IgD-negative memory B cell (primary cell): ENCODE measurements around the gene HIRA. TPM values are rescaled to one million over a fixed set of nuclear protein-coding genes. Genes with fewer than 3 reads are reported as not detected.

Experiments used
- H3K27ac Mint-ChIP-seq, 3 donors: one replicate each; pipeline ENCODE4 v1.8.0; 2020 to 2022; ENCODE audit warnings: mild to moderate bottlenecking in 3 of 3, mixed read lengths in 3 of 3, moderate library complexity in 1 of 3
- H3K27me3 Mint-ChIP-seq: one replicate; pipeline ENCODE4 v1.8.0; 2021; ENCODE audit warnings: mixed read lengths
- H3K36me3 Mint-ChIP-seq: one replicate; pipeline ENCODE4 v1.8.0; 2020; ENCODE audit warnings: mild to moderate bottlenecking, mixed read lengths
- H3K4me1 Mint-ChIP-seq, 3 donors: one replicate each; pipeline ENCODE4 v1.8.0; 2020 to 2022; ENCODE audit warnings: mixed read lengths in 3 of 3, mild to moderate bottlenecking in 1 of 3
- H3K4me3 Mint-ChIP-seq, 4 donors: one replicate each; pipeline ENCODE4 v1.8.0; 2020 to 2022; ENCODE audit warnings: mild to moderate bottlenecking in 4 of 4, mixed read lengths in 4 of 4, moderate library complexity in 3 of 4
- H3K9me3 Mint-ChIP-seq, 3 donors: one replicate each; pipeline ENCODE4 v1.8.0; 2020 to 2021; ENCODE audit warnings: mixed read lengths in 3 of 3, mild to moderate bottlenecking in 1 of 3
- polyA plus RNA-seq: library from polyadenylated mRNA; unstranded; fragments of 300-500 nt; fragmentation: Illumina TruSeq; gene quantifications from one replicate; pipeline ENCODE4 v1.2.3, GENCODE V29; 2021

Gene HIRA
- polyA plus RNA-seq = 6.3 TPM

GRCh38 chr22:19431649-19432132 is at the start of gene HIRA:
HIRA (minus strand) TSS chr22:19431733; CDS start chr22:19431476, 257 bp downstream.
- no peaks in the 10 kb centered on the region for H3K9me3 Mint-ChIP-seq
- peaks cover 2% of the 10 kb centered on the region for H3K36me3 Mint-ChIP-seq

DNA sequence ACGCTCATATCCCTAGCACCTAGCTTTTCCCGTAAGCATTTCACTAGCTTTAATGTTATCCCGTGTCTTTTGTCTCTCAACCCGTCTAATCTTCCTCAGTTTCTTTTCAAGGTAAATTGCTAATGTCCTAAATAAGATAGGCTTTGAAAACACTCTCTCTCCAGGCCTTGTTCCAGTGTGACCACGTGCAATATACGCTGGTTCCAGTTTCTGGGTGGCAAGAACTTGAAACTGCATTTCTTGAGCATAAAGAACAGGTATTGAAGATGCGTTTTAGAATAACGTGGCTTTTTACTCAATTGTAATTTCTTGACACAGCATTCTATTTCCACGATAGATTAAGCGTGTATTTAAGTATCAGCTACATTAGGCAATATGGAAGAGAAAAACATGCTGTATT is 49.3 kb upstream of the HIRA start:
- no peaks in the 10 kb centered on the region for H3K27me3 Mint-ChIP-seq
- H3K9me3 Mint-ChIP-seq = no peaks in the 10 kb centered on the region
- peak overlapping the region in 1 of 3 donors; percentile 99 for H3K27ac Mint-ChIP-seq
- no peaks in the 10 kb centered on the region for H3K36me3 Mint-ChIP-seq
- H3K4me1 Mint-ChIP-seq = peaks cover 21 to 28% (median 22%) of the 10 kb centered on the region in 3 donors
- peak overlapping the region in 2 of 4 donors; percentile 9 to 95 for H3K4me3 Mint-ChIP-seq

More at GRCh38 chr22:19431649-19432132, at the start of gene HIRA:
- peak within 1 kb of the TSS; percentile 94 to 100 (median 96) for H3K4me3 Mint-ChIP-seq
- no peaks in the 10 kb centered on the region for H3K27me3 Mint-ChIP-seq
- H3K4me1 Mint-ChIP-seq = peaks cover 47 to 52% (median 48%) of the 10 kb centered on the region in 3 donors
- H3K27ac Mint-ChIP-seq = peak within 1 kb of the TSS; percentile 88 to 100 (median 98)

GRCh38 chr22:19480173-19480568 is 48.6 kb upstream of the HIRA start:
- H3K9me3 Mint-ChIP-seq = no peaks in the 10 kb centered on the region
- H3K36me3 Mint-ChIP-seq = no peaks in the 10 kb centered on the region
- H3K4me3 Mint-ChIP-seq = peak overlapping the region; percentile 90 to 99 (median 96)
- H3K4me1 Mint-ChIP-seq = peaks cover 21 to 31% (median 22%) of the 10 kb centered on the region in 3 donors
- no peaks in the 10 kb centered on the region for H3K27me3 Mint-ChIP-seq
- H3K27ac Mint-ChIP-seq = peak overlapping the region in 1 of 3 donors; percentile 99

DNA sequence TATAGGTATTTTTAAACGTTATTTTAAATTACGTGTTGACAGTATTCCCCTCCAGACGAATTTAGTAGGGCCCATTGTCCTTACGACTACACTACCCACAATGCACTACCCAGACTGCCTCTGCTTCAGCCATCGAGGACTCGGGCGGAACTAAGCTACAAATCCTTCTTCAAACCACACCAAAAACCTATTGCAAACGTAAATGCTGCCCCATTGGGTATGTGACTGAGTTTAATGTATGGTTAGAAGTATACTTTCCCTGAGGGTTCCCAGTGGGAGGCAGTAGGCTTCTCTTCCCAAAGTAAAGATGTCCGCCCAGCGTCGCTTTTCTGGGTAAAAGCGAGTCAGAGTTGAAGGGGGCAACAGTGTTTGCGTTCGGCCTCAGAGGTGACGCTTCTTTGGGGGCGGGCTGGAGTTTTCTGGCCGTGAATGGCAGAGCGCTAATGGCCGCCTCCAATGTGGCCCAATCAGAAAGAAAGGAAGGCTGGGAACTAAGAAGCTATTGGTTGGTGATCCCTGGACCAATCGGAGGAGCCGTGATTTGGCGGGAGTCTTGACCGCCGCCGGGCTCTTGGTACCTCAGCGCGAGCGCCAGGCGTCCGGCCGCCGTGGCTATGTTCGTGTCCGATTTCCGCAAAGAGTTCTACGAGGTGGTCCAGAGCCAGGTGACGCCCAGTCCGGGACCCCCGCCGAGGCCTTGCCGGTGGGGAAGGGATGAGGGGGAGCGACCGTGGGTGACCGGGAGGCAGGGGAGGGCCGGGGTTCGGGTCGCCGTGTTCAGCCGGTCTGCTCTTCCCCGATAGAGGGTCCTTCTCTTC is 48.0 kb upstream of the HIRA start, which contains the start of gene CDC45:
CDC45 (plus strand) TSS at position 566 of the 818 bp plus-strand sequence; CDS start at position 615, 49 bp downstream.
- H3K36me3 Mint-ChIP-seq = no peaks in the 10 kb centered on the region
- peak within 1 kb of the TSS; percentile 99 to 100 (median 100) for H3K27ac Mint-ChIP-seq
- peak within 1 kb of the TSS; percentile 90 to 99 (median 96) for H3K4me3 Mint-ChIP-seq
- H3K27me3 Mint-ChIP-seq = no peaks in the 10 kb centered on the region
- H3K9me3 Mint-ChIP-seq = no peaks in the 10 kb centered on the region
- peaks cover 21 to 31% (median 22%) of the 10 kb centered on the region in 3 donors for H3K4me1 Mint-ChIP-seq

DNA sequence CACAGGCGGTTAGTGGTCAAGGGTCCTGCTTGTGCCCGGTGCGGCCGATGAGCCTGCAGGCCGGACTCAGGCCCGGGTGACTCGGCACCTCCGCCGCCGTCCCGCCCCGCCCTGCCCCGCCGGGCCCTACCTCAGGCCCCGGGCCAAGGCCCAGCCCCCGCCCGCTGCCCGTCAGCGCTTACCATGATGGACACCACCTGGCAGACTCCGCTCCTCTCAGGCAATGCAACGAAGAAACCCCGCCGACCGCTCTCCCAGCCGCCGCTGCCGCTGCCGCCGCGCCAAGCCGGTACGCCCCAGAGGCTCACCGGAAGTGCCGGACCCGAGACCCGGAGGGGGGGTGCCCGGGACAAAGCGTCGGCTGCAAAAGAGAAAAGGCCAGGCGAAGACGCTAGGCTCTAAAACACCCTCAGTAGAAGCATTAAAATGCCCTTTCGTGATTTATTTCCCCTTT is 47.4 kb upstream of the HIRA start, which contains the start of gene UFD1:
UFD1 (minus strand) TSS at position 293 of the 454 bp plus-strand sequence; CDS start at position 185, 108 bp downstream.
- H3K9me3 Mint-ChIP-seq = no peaks in the 10 kb centered on the region
- no peaks in the 10 kb centered on the region for H3K27me3 Mint-ChIP-seq
- peak within 1 kb of the TSS; percentile 99 to 100 (median 100) for H3K27ac Mint-ChIP-seq
- H3K36me3 Mint-ChIP-seq = no peaks in the 10 kb centered on the region
- peak within 1 kb of the TSS; percentile 90 to 99 (median 96) for H3K4me3 Mint-ChIP-seq
- peaks cover 21 to 31% (median 22%) of the 10 kb centered on the region in 3 donors for H3K4me1 Mint-ChIP-seq

DNA sequence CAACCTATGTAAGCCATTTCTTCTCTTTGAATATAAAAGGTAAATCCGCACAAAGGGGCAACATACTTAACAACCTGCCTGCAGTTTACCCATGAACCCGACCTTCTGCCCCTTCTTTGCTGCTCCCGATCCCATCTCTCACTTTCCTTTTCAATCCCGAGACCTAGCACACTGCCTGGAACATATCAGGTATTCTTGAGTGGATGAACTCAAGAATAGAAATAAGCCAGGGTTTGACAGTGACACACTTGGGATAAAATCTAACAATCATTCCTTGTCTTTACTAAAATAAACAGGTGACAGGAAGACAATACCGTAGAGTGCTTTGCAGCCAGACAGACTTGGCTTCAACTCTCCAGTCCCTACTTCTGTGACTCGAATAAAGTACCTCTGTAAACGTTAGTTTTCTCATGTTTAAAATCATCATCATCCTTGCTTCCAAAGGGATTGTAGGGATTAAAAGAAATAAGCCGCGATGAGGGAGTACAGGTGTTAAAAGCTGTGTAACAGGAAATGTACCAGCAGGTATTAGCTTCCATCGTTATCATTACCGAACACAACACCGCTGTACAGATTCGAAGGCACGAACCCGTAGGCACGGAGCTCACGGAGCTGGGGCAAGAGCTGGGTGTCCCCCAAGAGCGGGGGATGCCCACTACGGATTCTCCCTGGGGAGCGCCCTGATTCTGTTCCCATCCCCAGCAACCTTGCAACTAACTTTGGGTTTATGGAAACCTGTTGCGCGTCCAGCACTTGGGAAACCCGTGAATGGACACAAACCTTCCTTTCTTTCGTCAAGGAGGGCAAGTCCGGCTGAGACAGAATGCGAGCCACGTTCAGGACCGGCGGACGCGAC is 46.7 kb upstream of the HIRA start:
- no peaks in the 10 kb centered on the region for H3K9me3 Mint-ChIP-seq
- peaks cover 21 to 31% (median 22%) of the 10 kb centered on the region in 3 donors for H3K4me1 Mint-ChIP-seq
- H3K27ac Mint-ChIP-seq = peak overlapping the region; percentile 14 to 100 (median 99)
- H3K36me3 Mint-ChIP-seq = no peaks in the 10 kb centered on the region
- H3K27me3 Mint-ChIP-seq = no peaks in the 10 kb centered on the region
- peak overlapping the region; percentile 75 to 95 (median 92) for H3K4me3 Mint-ChIP-seq

DNA sequence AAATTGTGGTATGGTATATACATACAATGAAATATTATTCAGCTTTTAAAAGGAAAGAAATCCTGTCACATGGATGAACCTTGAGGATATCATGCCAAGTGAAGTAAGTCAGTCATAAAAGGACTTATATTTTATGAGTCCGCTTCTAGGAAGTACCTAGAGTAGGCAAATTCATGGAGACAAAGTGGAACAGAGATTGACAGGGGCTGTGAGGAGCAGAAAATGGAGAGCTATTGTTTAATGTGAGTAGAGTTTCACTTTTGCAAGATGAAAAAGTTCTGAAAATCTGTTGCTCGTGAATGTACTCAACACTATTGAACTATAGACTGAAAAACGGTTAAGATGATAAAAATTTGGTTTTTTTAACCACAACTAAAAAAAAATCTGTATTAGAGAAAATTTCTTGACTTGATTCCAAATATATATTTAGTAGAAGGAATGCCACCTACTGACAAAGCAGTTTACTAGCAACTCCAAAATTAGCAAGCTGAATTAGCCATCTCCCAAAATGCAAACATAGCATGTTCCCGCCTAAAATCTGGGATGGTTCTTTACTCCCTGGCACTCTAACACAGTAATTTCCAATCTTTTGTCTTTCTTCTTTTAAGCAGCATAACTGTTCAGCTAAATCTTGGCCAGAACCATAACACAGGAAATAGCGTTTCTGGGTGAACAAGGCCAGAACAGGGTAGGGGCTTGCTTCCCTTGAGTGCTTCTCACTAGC is 46.0 kb upstream of the HIRA start:
- Mint-ChIP-seq H3K4me1 (peaks cover 21 to 31% (median 22%) of the 10 kb centered on the region in 3 donors), H3K27me3 (no peaks in the 10 kb centered on the region), H3K36me3 (no peaks in the 10 kb centered on the region), H3K9me3 (no peaks in the 10 kb centered on the region), H3K4me3 (peak overlapping the region; percentile 75 to 95 (median 92)), H3K27ac (peak overlapping the region in 2 of 3 donors; percentile 13 to 99)

DNA sequence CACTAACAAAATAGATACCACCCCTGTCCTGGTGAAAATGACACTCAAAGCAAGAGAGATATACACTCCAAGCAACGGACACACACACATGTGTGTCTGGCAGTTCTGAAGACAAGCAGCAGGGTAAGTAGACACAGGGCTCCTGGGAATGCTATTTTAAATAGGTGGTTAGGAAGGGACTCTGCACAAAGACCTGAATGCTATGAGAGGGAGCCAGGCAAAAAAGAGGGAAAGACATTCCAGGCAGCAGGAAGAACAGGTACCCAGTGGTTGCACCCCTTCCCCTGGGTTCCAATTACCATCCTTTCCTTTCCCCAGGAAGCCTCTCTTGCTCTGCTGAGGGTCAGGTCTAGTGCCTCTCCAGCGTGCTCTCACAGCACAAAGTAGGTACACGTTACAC is 44.5 kb upstream of the HIRA start:
- Mint-ChIP-seq H3K4me3 (peak overlapping the region in 2 of 4 donors; percentile 47 to 60), H3K9me3 (no peaks in the 10 kb centered on the region), H3K27ac (no peak overlapping the region), H3K4me1 (peaks cover 21 to 31% (median 22%) of the 10 kb centered on the region in 3 donors), H3K36me3 (no peaks in the 10 kb centered on the region), H3K27me3 (no peaks in the 10 kb centered on the region)

- Mint-ChIP-seq H3K4me3 (peak overlapping the region in 1 of 4 donors; percentile 20), H3K36me3 (peaks cover under 1% of the 10 kb centered on the region), H3K27ac (peak overlapping the region in 1 of 3 donors; percentile 13), H3K9me3 (no peaks in the 10 kb centered on the region), H3K27me3 (no peaks in the 10 kb centered on the region), H3K4me1 (peaks cover 14 to 21% (median 16%) of the 10 kb centered on the region in 3 donors)
Measured at GRCh38 chr22:19473578-19473977, 42.0 kb upstream of the HIRA start.

GRCh38 chr22:19472233-19472632 is 40.7 kb upstream of the HIRA start:
- Mint-ChIP-seq H3K27ac (no peak overlapping the region), H3K27me3 (no peaks in the 10 kb centered on the region), H3K9me3 (no peaks in the 10 kb centered on the region), H3K4me3 (no peak overlapping the region), H3K4me1 (peaks cover 3 to 11% (median 7%) of the 10 kb centered on the region in 3 donors), H3K36me3 (peaks cover 1% of the 10 kb centered on the region)

- peaks cover 0 to 8% (median 4%) of the 10 kb centered on the region in 3 donors for H3K4me1 Mint-ChIP-seq
Measured at GRCh38 chr22:19471572-19471971, 40.0 kb upstream of the HIRA start.

DNA sequence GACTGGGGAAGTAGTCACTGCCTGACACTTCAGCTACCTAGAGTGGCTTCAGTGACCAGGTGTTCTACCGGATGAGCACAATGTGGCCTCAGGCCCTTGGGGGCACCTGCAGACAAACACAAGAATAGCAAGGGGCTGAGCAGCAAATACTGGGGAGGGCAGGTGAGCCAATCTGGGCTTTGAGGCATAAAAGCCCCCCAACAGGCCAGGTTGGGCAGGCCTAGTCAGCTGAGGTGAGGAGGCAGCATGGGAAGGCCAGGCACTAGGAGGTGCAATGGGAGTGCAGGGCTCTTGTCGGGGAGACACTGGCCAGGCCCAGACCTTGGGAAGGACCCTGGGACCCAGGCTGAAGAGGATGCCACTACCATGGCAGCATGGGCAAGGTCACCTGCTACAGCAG is 38.5 kb upstream of the HIRA start:
- no peaks in the 10 kb centered on the region for H3K4me1 Mint-ChIP-seq
- H3K4me3 Mint-ChIP-seq = no peak overlapping the region
- H3K36me3 Mint-ChIP-seq = peaks cover 5% of the 10 kb centered on the region
- no peak overlapping the region for H3K27ac Mint-ChIP-seq
- H3K27me3 Mint-ChIP-seq = no peaks in the 10 kb centered on the region
- H3K9me3 Mint-ChIP-seq = no peaks in the 10 kb centered on the region

More at GRCh38 chr22:19471572-19471971, 40.0 kb upstream of the HIRA start:
- no peak overlapping the region for H3K4me3 Mint-ChIP-seq
- peaks cover 1% of the 10 kb centered on the region for H3K36me3 Mint-ChIP-seq
- H3K9me3 Mint-ChIP-seq = no peaks in the 10 kb centered on the region
- H3K27me3 Mint-ChIP-seq = no peaks in the 10 kb centered on the region
- H3K27ac Mint-ChIP-seq = no peak overlapping the region

DNA sequence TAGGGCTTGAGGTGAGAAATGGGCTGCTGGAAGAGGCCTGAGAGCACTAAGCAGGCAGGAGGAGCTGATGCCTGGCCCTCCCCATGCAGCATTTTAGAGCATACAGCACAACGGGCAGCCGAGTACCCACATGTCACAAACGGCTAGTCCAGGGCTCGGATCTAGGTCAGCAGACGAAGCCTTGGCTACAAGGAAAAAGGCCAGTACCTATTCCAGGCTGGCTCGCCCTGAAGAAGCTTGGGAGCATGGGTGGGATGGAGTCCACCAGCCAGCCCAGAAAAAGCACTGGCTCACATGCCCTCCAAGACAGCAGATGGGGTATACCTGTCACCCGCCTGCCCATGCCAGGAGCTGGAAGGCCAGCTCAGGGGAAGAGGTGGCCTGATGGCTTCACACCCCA is 37.9 kb upstream of the HIRA start:
- H3K4me3 Mint-ChIP-seq = no peak overlapping the region
- no peaks in the 10 kb centered on the region for H3K9me3 Mint-ChIP-seq
- no peak overlapping the region for H3K27ac Mint-ChIP-seq
- H3K4me1 Mint-ChIP-seq = no peaks in the 10 kb centered on the region
- H3K27me3 Mint-ChIP-seq = no peaks in the 10 kb centered on the region
- H3K36me3 Mint-ChIP-seq = peaks cover 5% of the 10 kb centered on the region

GRCh38 chr22:19467912-19468311 is 36.4 kb upstream of the HIRA start:
- peaks cover 5% of the 10 kb centered on the region for H3K36me3 Mint-ChIP-seq
- H3K27me3 Mint-ChIP-seq = no peaks in the 10 kb centered on the region
- no peaks in the 10 kb centered on the region for H3K4me1 Mint-ChIP-seq
- no peak overlapping the region for H3K4me3 Mint-ChIP-seq
- no peaks in the 10 kb centered on the region for H3K9me3 Mint-ChIP-seq
- no peak overlapping the region for H3K27ac Mint-ChIP-seq
